ENCODE measurements around the gene PLD5. TPM values are rescaled to one million over a fixed set of nuclear protein-coding genes. Genes with fewer than 3 reads are reported as not detected.
"Not testable (repeated sequence)": the region's sequence is repeated elsewhere in the genome, so short reads cannot be mapped to it uniquely, and the experiment has no call there.

Gene PLD5
- total and polyA plus RNA-seq, 2 donors (not counting 3 experiments of a cell fraction or from before 2014, with no cell fraction given) = not detected

DNA sequence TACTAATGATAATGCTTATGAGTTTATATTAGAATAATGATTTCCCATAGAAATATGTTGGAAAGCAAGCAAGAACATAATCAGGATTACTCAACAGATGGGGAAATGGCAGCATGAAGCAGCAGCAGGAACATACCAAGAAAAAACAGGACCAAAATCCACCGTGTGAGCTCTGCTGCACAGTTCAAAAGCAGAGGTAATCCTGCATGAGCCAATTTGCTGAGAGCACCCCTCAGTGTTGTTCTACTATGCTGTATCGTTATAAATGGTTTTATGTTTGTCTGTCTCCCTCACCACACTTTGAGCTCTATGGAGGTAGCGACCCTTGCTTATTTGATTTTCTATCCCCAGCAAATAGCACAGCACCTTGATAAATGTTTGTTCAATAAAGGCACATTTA lies 246.1 kb downstream of the PLD5 start:
- H4K20me1 ChIP-seq (replicated peaks; ENCODE audit: control insufficient read depth, extremely low read depth, insufficient read depth, low read length); BruUV-seq (replicated peaks); FAIRE-seq; H3K36me3 ChIP-seq (ENCODE audit: control insufficient read depth in 2 of 2, extremely low read depth in 1 of 2, insufficient read depth in 2 of 2, low read length in 2 of 2); dilution Hi-C loops (cut with MboI; ENCODE audit: extremely low pct_ligation_motif_present, low sequenced_read_pairs); intact Hi-C loops (cut with micrococcal nuclease); H3K79me2 ChIP-seq (ENCODE audit: control insufficient read depth, insufficient read depth, low read length); H3K4me2 ChIP-seq (ENCODE audit: insufficient read depth, low read length); H3K9me3 ChIP-seq (replicated peaks; ENCODE audit: control insufficient read depth, insufficient read depth, low read length); H3K9ac ChIP-seq (replicated peaks; ENCODE audit: extremely low read depth, insufficient read depth, low read length); H3K4me3 ChIP-seq (replicated peaks in 1 of 3; ENCODE audit: insufficient read depth in 1 of 3, low read depth in 1 of 3, low read length in 3 of 3); H3K4me1 ChIP-seq (ENCODE audit: control insufficient read depth, extremely low read depth, insufficient read depth, low read length); H3K9me1 ChIP-seq (replicated peaks; ENCODE audit: control insufficient read depth, extremely low read depth, insufficient read depth, low read length); DNase-seq (ENCODE audit: low read depth, low spot score); POLR2A ChIA-PET; H2AFZ ChIP-seq (ENCODE audit: low read depth, low read length); H3K27ac ChIP-seq (ENCODE audit: insufficient read depth, low read depth, low read length); H3K27me3 ChIP-seq (ENCODE audit: control insufficient read depth in 2 of 2, insufficient read depth in 2 of 2, low read length in 2 of 2); CTCF ChIA-PET: not testable (repeated sequence)

DNA sequence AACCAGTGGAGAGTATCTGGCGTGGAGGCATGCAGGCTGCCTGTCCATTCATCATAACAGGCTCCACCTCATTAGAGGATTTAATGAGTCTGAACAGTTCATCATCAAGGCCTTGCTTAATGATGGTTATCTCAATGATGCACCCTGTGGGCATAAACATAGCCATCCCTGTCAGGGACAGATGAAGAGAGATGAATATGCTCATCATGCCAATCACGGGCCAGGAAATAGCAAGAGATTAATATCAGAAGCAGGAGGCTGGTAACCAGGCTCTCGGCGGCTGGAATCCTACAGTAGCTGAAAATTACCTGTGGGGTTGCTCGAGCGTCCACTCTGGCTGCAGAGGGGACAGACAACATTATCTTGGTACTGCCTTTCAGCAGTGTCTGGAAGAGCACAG lies 247.7 kb downstream of the PLD5 start:
- H3K27me3 ChIP-seq (ENCODE audit: control insufficient read depth in 2 of 2, insufficient read depth in 2 of 2, low read length in 2 of 2); H3K9ac ChIP-seq (replicated peaks; ENCODE audit: extremely low read depth, insufficient read depth, low read length); H4K20me1 ChIP-seq (replicated peaks; ENCODE audit: control insufficient read depth, extremely low read depth, insufficient read depth, low read length); H3K79me2 ChIP-seq (ENCODE audit: control insufficient read depth, insufficient read depth, low read length); BruUV-seq (replicated peaks); POLR2A ChIA-PET; DNase-seq (ENCODE audit: low read depth, low spot score); dilution Hi-C loops (cut with MboI; ENCODE audit: extremely low pct_ligation_motif_present, low sequenced_read_pairs); H3K36me3 ChIP-seq (ENCODE audit: control insufficient read depth in 2 of 2, extremely low read depth in 1 of 2, insufficient read depth in 2 of 2, low read length in 2 of 2); H3K9me1 ChIP-seq (replicated peaks; ENCODE audit: control insufficient read depth, extremely low read depth, insufficient read depth, low read length); CTCF ChIA-PET; FAIRE-seq; H3K27ac ChIP-seq (ENCODE audit: insufficient read depth, low read depth, low read length); intact Hi-C loops (cut with micrococcal nuclease); H2AFZ ChIP-seq (ENCODE audit: low read depth, low read length); H3K9me3 ChIP-seq (replicated peaks; ENCODE audit: control insufficient read depth, insufficient read depth, low read length); H3K4me3 ChIP-seq (replicated peaks in 1 of 3; ENCODE audit: insufficient read depth in 1 of 3, low read depth in 1 of 3, low read length in 3 of 3); H3K4me1 ChIP-seq (ENCODE audit: control insufficient read depth, extremely low read depth, insufficient read depth, low read length); H3K4me2 ChIP-seq (ENCODE audit: insufficient read depth, low read length): not testable (repeated sequence)

DNA sequence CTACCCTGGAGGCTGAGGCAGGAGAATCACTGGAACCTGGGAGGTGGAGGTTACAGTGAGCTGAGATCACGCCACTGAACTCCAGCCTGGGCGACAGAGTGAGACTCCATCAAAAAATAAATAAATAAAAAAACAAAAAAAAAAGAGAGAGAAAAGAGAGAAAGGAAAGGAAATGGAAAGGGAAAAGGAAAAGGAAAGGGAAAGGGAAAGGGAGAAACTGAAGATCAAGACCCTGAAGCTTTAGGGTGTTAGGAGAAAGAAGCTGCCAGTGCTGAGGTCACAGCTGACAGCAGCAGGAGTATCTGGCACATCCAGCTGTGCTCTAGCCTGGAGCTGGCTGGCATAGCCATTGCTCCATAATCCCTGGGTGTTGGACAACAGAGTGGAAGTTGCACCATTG lies 257.5 kb downstream of the PLD5 start:
- H3K9ac ChIP-seq (replicated peaks; ENCODE audit: extremely low read depth, insufficient read depth, low read length); POLR2A ChIA-PET; H3K36me3 ChIP-seq (ENCODE audit: control insufficient read depth in 2 of 2, extremely low read depth in 1 of 2, insufficient read depth in 2 of 2, low read length in 2 of 2); H3K4me1 ChIP-seq (ENCODE audit: control insufficient read depth, extremely low read depth, insufficient read depth, low read length); H3K79me2 ChIP-seq (ENCODE audit: control insufficient read depth, insufficient read depth, low read length); H3K9me1 ChIP-seq (replicated peaks; ENCODE audit: control insufficient read depth, extremely low read depth, insufficient read depth, low read length); H3K27ac ChIP-seq (ENCODE audit: insufficient read depth, low read depth, low read length); H3K4me2 ChIP-seq (ENCODE audit: insufficient read depth, low read length); H2AFZ ChIP-seq (ENCODE audit: low read depth, low read length); DNase-seq (ENCODE audit: low read depth, low spot score); intact Hi-C loops (cut with micrococcal nuclease); H3K4me3 ChIP-seq (replicated peaks in 1 of 3; ENCODE audit: insufficient read depth in 1 of 3, low read depth in 1 of 3, low read length in 3 of 3); FAIRE-seq; H3K27me3 ChIP-seq (ENCODE audit: control insufficient read depth in 2 of 2, insufficient read depth in 2 of 2, low read length in 2 of 2); H3K9me3 ChIP-seq (replicated peaks; ENCODE audit: control insufficient read depth, insufficient read depth, low read length); CTCF ChIA-PET; BruUV-seq (replicated peaks); H4K20me1 ChIP-seq (replicated peaks; ENCODE audit: control insufficient read depth, extremely low read depth, insufficient read depth, low read length); dilution Hi-C loops (cut with MboI; ENCODE audit: extremely low pct_ligation_motif_present, low sequenced_read_pairs): not testable (repeated sequence)

DNA sequence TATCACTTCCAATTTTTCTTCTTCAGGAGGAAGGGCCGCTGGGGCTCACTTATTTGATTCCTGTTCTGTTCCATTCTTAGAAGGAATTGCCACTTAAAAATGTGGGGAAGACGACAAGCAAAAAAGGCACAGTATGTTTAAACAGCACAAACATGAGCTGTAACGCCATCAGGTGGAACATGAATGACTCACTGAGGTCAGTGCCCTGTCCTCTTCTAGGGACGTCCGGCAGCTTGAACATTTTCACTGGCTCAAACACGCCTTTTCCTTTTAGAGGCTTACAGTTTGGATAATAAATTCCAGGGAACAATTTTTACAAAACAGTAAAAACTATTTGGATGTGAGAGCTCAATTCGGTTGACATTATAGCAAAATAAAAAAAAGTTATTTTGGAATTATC lies 260.1 kb downstream of the PLD5 start:
- H4K20me1 ChIP-seq (replicated peaks; ENCODE audit: control insufficient read depth, extremely low read depth, insufficient read depth, low read length); FAIRE-seq; H3K4me1 ChIP-seq (ENCODE audit: control insufficient read depth, extremely low read depth, insufficient read depth, low read length); H2AFZ ChIP-seq (ENCODE audit: low read depth, low read length); H3K4me2 ChIP-seq (ENCODE audit: insufficient read depth, low read length); H3K27ac ChIP-seq (ENCODE audit: insufficient read depth, low read depth, low read length); H3K9me3 ChIP-seq (replicated peaks; ENCODE audit: control insufficient read depth, insufficient read depth, low read length); BruUV-seq (replicated peaks); H3K79me2 ChIP-seq (ENCODE audit: control insufficient read depth, insufficient read depth, low read length); H3K36me3 ChIP-seq (ENCODE audit: control insufficient read depth in 2 of 2, extremely low read depth in 1 of 2, insufficient read depth in 2 of 2, low read length in 2 of 2); POLR2A ChIA-PET; dilution Hi-C loops (cut with MboI; ENCODE audit: extremely low pct_ligation_motif_present, low sequenced_read_pairs); H3K9ac ChIP-seq (replicated peaks; ENCODE audit: extremely low read depth, insufficient read depth, low read length); H3K27me3 ChIP-seq (ENCODE audit: control insufficient read depth in 2 of 2, insufficient read depth in 2 of 2, low read length in 2 of 2); intact Hi-C loops (cut with micrococcal nuclease); H3K9me1 ChIP-seq (replicated peaks; ENCODE audit: control insufficient read depth, extremely low read depth, insufficient read depth, low read length); CTCF ChIA-PET; DNase-seq (ENCODE audit: low read depth, low spot score); H3K4me3 ChIP-seq (replicated peaks in 1 of 3; ENCODE audit: insufficient read depth in 1 of 3, low read depth in 1 of 3, low read length in 3 of 3): not testable (repeated sequence)

All from endothelial cell of umbilical vein (primary cell).